Head of caudate nucleus (tissue), 42 donors: Measurements from ENCODE around the gene IL5.
"Not testable (repeated sequence)": the region's sequence is repeated elsewhere in the genome, so short reads cannot be mapped to it uniquely, and the experiment has no call there.

Experiments used
- DNase-seq, 42 donors: peaks; one replicate each; pipeline versions ENCODE4 v3.0.0 to v3.0.0-alpha.2; 2020 to 2021; ENCODE audit warnings: mixed read lengths in 7 of 42
- intact Hi-C: fragments of 100-400 bp; cut with DNase I; formaldehyde crosslinking; loops from one replicate; pipeline ENCODE4 v1.15.0; 2022

Gene IL5

GRCh38 chr5:132540149-132540548 is 3.2 kb downstream of the IL5 start:
- intact Hi-C loops: no loop called here
- DNase-seq: no peak

- intact Hi-C loops: no loop called here
- no peak for DNase-seq
Measured at GRCh38 chr5:132539716-132540115, 3.6 kb downstream of the IL5 start.

- DNase-seq: no peak
- intact Hi-C loops: no loop called here
Measured at GRCh38 chr5:132530946-132531345, 12.4 kb downstream of the IL5 start.

GRCh38 chr5:132528866-132529634 is 14.3 kb downstream of the IL5 start:
- intact Hi-C loops: no loop called here
- peak in 33 of 42 donors; percentile 6 to 71 (median 38) for DNase-seq

- DNase-seq: no peak
- intact Hi-C loops: no loop called here
Measured at GRCh38 chr5:132528021-132528420, 15.3 kb downstream of the IL5 start.

GRCh38 chr5:132526974-132527564 is 16.3 kb downstream of the IL5 start:
- intact Hi-C loops: no loop called here
- no peak for DNase-seq

GRCh38 chr5:132526290-132526973 is 16.9 kb downstream of the IL5 start:
- peak in 20 of 42 donors; percentile 3 to 68 (median 29) for DNase-seq
- intact Hi-C loops: no loop called here

GRCh38 chr5:132525299-132525724 is 18.0 kb downstream of the IL5 start:
- intact Hi-C loops: no loop called here
- DNase-seq: no peak

GRCh38 chr5:132524877-132525276 is 18.4 kb downstream of the IL5 start:
- intact Hi-C loops, DNase-seq: not testable (repeated sequence)

- intact Hi-C loops, DNase-seq: not testable (repeated sequence)
Measured at GRCh38 chr5:132522067-132522466, 21.3 kb downstream of the IL5 start.

GRCh38 chr5:132513618-132514336 is 29.5 kb downstream of the IL5 start:
- intact Hi-C loops, DNase-seq: not testable (repeated sequence)

- no peak for DNase-seq
- intact Hi-C loops: no loop called here
Measured at GRCh38 chr5:132510076-132510475, 33.2 kb downstream of the IL5 start.

- intact Hi-C loops: no loop called here
Measured at GRCh38 chr5:132506094-132506692, 37.1 kb downstream of the IL5 start.

GRCh38 chr5:132505641-132506040 is 37.7 kb downstream of the IL5 start:
- intact Hi-C loops: no loop called here
- DNase-seq: peak in 3 of 42 donors; percentile 10 to 31 (median 18)

More at GRCh38 chr5:132506094-132506692, 37.1 kb downstream of the IL5 start:
- peak in 6 of 42 donors; percentile 31 to 65 (median 44) for DNase-seq

- DNase-seq: no peak
Measured at GRCh38 chr5:132504746-132505145, 38.6 kb downstream of the IL5 start.

GRCh38 chr5:132503244-132503643 is 40.1 kb downstream of the IL5 start:
- DNase-seq: peak in 1 of 42 donors; percentile 16
- intact Hi-C loops: no loop called here

More at GRCh38 chr5:132504746-132505145, 38.6 kb downstream of the IL5 start:
- intact Hi-C loops: no loop called here

- intact Hi-C loops: loop anchor here (2.0 kb wide), 1 partner anchor 115 kb away; no protein-coding TSS in a partner anchor
Measured at GRCh38 chr5:132501961-132502931, 41.1 kb downstream of the IL5 start.

GRCh38 chr5:132501629-132501956 is 41.7 kb downstream of the IL5 start:
- intact Hi-C loops: loop anchor here (2.0 kb wide), 1 partner anchor 115 kb away; no protein-coding TSS in a partner anchor
- no peak for DNase-seq

More at GRCh38 chr5:132501961-132502931, 41.1 kb downstream of the IL5 start:
- DNase-seq: peak in 4 of 42 donors; percentile 14 to 26 (median 20)
